WTC11 (cell line): ENCODE data around the gene ENTPD6. TPM values are rescaled to one million over a fixed set of nuclear protein-coding genes. Genes with fewer than 3 reads are reported as not detected.

Experiments
- ATAC-seq: fragments of 200-7000 bp; cut with Tn5 transposase; 2 replicates; pipeline ENCODE4 v1.10.0; 2021; ENCODE audit warnings: mild to moderate bottlenecking, moderate library complexity
- CTCF ChIA-PET: fragments of 300-600 bp; sonication (Branson Sonifier 250); formaldehyde crosslinking; loops from one replicate; lab custom pipeline; 2021; ENCODE audit warnings: antibody characterized with exemption; lab: Charles Lee
- POLR2A ChIA-PET: fragments of 350-600 bp; sonication (Branson Sonifier 250); formaldehyde crosslinking; loops from one replicate; lab custom pipeline; 2021; ENCODE audit warnings: antibody characterized with exemption; lab: Charles Lee
- DNase-seq: peaks from one replicate; pipeline ENCODE4 v3.0.0; 2021; ENCODE audit warnings: low spot score
- H3K27ac Mint-ChIP-seq: 2 replicates; pipeline ENCODE4 v1.8.0; 2021; ENCODE audit warnings: mixed read lengths
- H3K27me3 Mint-ChIP-seq: 2 replicates; pipeline ENCODE4 v1.8.0; 2021; ENCODE audit warnings: low read depth, mild to moderate bottlenecking, moderate library complexity, mixed read lengths
- H3K36me3 Mint-ChIP-seq: 2 replicates; pipeline ENCODE4 v1.8.0; 2021; ENCODE audit warnings: mixed read lengths
- H3K4me1 Mint-ChIP-seq: 2 replicates; pipeline ENCODE4 v1.8.0; 2022; ENCODE audit warnings: mixed read lengths
- H3K4me3 Mint-ChIP-seq: 2 replicates; pipeline ENCODE4 v1.8.0; 2021; ENCODE audit warnings: mild to moderate bottlenecking, moderate library complexity, mixed read lengths
- H3K9me3 Mint-ChIP-seq: 2 replicates; pipeline ENCODE4 v1.8.0; 2021; ENCODE audit warnings: mixed read lengths
- ELF4 ChIP-seq: sonication (generic); formaldehyde crosslinking; IDR thresholded peaks from 2 replicates; pipeline ENCODE4 v1.8.1; 2022; ENCODE audit warnings: low read depth, mild to moderate bottlenecking, moderate library complexity, missing genetic modification reagents
- GABPB1 ChIP-seq: sonication (generic); formaldehyde crosslinking; IDR thresholded peaks from 2 replicates; pipeline ENCODE4 v1.8.1; 2023; ENCODE audit warnings: mild to moderate bottlenecking, missing genetic modification reagents
- GRHL2 ChIP-seq: fragments of 250-450 bp; sonication (Bioruptor Pico); IDR thresholded peaks from 2 replicates; pipeline ENCODE4 v1.8.0; 2022; ENCODE audit warnings: mild to moderate bottlenecking, moderate library complexity; ENCODE audit not compliant: insufficient replicate concordance, severe bottlenecking
- NFE2L1 ChIP-seq: sonication (generic); formaldehyde crosslinking; IDR thresholded peaks from 2 replicates; pipeline ENCODE4 v1.8.1; 2023; ENCODE audit warnings: missing genetic modification reagents
- RORB ChIP-seq: fragments of 250-450 bp; sonication (Bioruptor Pico); IDR thresholded peaks from 2 replicates; pipeline ENCODE4 v1.9.0; 2021; ENCODE audit warnings: mild to moderate bottlenecking
- TCF7 ChIP-seq: sonication (generic); formaldehyde crosslinking; IDR thresholded peaks from 2 replicates; pipeline ENCODE4 v1.8.0; 2022; ENCODE audit warnings: mild to moderate bottlenecking, low read depth, missing genetic modification reagents, moderate library complexity
- ZNF138 ChIP-seq: sonication (generic); formaldehyde crosslinking; conservative IDR thresholded peaks from 2 replicates; pipeline ENCODE4 v1.8.1; 2022; ENCODE audit warnings: mild to moderate bottlenecking, moderate library complexity, missing genetic modification reagents
- ZNF416 ChIP-seq: fragments of 250-450 bp; sonication (Bioruptor Pico); IDR thresholded peaks from 2 replicates; pipeline ENCODE4 v1.9.0; 2021; ENCODE audit warnings: mild to moderate bottlenecking, inconsistent platforms
- total RNA-seq: library from RNA; stranded (reverse); gene quantifications from 3 replicates; pipeline ENCODE4 v1.2.3, GENCODE V29; 2021
- TF ChIP-seq, protein P1 (sequence below): sonication (generic); formaldehyde crosslinking; IDR thresholded peaks from 2 replicates; pipeline ENCODE4 v1.8.1; 2022; ENCODE audit warnings: mild to moderate bottlenecking, missing genetic modification reagents, moderate library complexity, borderline replicate concordance
- TF ChIP-seq, protein P2 (sequence below): sonication (generic); formaldehyde crosslinking; IDR thresholded peaks from 2 replicates; pipeline ENCODE4 v1.8.1; 2023; ENCODE audit warnings: mild to moderate bottlenecking, missing genetic modification reagents, moderate library complexity
- TF ChIP-seq, protein P3 (sequence below): sonication (generic); formaldehyde crosslinking; IDR thresholded peaks from 2 replicates; pipeline ENCODE4 v1.8.1; 2023; ENCODE audit warnings: mild to moderate bottlenecking, missing genetic modification reagents
- TF ChIP-seq, protein P4 (sequence below): fragments of 250-450 bp; sonication (Bioruptor Pico); conservative IDR thresholded peaks from 2 replicates; pipeline ENCODE4 v1.9.0; 2021; ENCODE audit warnings: mild to moderate bottlenecking
- TF ChIP-seq, protein P5 (sequence below): sonication (generic); formaldehyde crosslinking; IDR thresholded peaks from 2 replicates; pipeline ENCODE4 v1.8.0; 2023; ENCODE audit warnings: missing genetic modification reagents, mild to moderate bottlenecking, borderline replicate concordance
- TF ChIP-seq, protein P6 (sequence below): fragments of 250-450 bp; sonication (Bioruptor Pico); IDR thresholded peaks from 2 replicates; pipeline ENCODE4 v1.9.0; 2021; ENCODE audit warnings: mild to moderate bottlenecking
- TF ChIP-seq, protein P7 (sequence below): sonication (generic); formaldehyde crosslinking; IDR thresholded peaks from 2 replicates; pipeline ENCODE4 v1.8.0; 2023; ENCODE audit warnings: mild to moderate bottlenecking, missing genetic modification reagents

Gene ENTPD6
- total RNA-seq, 1 experiment from 2014 or later: 56.9 TPM

DNA sequence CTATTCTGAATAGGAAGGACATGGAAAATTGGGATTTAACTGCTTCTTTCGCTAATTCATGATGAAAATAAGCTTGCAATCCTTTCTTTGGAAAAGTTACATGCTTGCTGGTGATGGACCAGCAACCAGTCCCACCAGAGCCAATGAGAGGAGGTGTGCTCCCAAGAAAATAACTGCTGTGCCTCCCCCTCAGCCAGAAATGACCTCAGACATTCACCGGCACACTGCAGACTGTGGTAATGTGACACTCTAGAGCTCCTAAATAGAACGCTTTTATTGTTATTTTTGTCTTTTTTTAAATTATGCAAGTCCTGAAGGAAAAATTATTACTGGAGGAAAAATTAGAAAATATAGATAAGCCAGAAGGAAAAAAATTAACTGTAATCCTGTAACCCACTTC, 55.0 kb downstream of the ENTPD6 start (continued):
- TF ChIP-seq, protein P1, sequence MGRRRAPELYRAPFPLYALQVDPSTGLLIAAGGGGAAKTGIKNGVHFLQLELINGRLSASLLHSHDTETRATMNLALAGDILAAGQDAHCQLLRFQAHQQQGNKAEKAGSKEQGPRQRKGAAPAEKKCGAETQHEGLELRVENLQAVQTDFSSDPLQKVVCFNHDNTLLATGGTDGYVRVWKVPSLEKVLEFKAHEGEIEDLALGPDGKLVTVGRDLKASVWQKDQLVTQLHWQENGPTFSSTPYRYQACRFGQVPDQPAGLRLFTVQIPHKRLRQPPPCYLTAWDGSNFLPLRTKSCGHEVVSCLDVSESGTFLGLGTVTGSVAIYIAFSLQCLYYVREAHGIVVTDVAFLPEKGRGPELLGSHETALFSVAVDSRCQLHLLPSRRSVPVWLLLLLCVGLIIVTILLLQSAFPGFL: no peak
- no peak for TF ChIP-seq TCF7 (CRISPR knock-in tag)
- TF ChIP-seq, protein P2, sequence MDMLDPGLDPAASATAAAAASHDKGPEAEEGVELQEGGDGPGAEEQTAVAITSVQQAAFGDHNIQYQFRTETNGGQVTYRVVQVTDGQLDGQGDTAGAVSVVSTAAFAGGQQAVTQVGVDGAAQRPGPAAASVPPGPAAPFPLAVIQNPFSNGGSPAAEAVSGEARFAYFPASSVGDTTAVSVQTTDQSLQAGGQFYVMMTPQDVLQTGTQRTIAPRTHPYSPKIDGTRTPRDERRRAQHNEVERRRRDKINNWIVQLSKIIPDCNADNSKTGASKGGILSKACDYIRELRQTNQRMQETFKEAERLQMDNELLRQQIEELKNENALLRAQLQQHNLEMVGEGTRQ (CRISPR knock-in tag): no peak

DNA sequence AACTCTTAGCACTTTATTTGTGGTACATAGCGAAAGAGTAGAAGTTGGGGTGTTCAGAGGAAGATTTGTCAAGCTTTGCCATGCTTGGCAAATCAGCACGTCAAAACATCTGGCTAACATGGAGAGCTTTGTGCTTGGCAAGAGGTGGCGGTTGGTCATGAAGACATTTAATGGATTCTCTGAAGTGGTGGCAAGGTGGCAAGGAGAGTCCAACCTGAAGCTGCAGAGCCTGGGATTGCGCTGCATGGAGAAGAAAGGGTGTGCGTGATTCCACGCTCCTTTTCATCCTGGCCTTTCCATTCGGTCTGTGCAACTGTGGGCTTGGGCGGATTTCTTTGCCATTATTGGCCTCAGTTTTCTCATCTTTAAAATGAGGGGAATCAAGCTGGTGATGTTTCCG, 55.5 kb downstream of the ENTPD6 start:
- DNase-seq (no peak), ATAC-seq (no peak)
- Mint-ChIP-seq H3K36me3 (peaks cover 7% of the 10 kb centered on the region; the same call in 1 of the 2 replicates), H3K4me1 (peaks cover 33% of the 10 kb centered on the region), H3K9me3 (no peaks in the 10 kb centered on the region), H3K27me3 (peaks cover 9% of the 10 kb centered on the region), H3K4me3 (no peak overlapping the region), H3K27ac (no peak overlapping the region; the same call in 1 of the 2 replicates)
- no peak for TF ChIP-seq GRHL2 (CRISPR knock-in tag)
- TF ChIP-seq ZNF138 (CRISPR knock-in tag): no peak
- no peak for TF ChIP-seq RORB (CRISPR knock-in tag)
- TF ChIP-seq NFE2L1 (CRISPR knock-in tag): no peak
- TF ChIP-seq GABPB1 (CRISPR knock-in tag): no peak
- TF ChIP-seq ELF4 (CRISPR knock-in tag): no peak
- TF ChIP-seq, protein P3, sequence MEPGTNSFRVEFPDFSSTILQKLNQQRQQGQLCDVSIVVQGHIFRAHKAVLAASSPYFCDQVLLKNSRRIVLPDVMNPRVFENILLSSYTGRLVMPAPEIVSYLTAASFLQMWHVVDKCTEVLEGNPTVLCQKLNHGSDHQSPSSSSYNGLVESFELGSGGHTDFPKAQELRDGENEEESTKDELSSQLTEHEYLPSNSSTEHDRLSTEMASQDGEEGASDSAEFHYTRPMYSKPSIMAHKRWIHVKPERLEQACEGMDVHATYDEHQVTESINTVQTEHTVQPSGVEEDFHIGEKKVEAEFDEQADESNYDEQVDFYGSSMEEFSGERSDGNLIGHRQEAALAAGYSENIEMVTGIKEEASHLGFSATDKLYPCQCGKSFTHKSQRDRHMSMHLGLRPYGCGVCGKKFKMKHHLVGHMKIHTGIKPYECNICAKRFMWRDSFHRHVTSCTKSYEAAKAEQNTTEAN (CRISPR knock-in tag): no peak
- TF ChIP-seq, protein P4, sequence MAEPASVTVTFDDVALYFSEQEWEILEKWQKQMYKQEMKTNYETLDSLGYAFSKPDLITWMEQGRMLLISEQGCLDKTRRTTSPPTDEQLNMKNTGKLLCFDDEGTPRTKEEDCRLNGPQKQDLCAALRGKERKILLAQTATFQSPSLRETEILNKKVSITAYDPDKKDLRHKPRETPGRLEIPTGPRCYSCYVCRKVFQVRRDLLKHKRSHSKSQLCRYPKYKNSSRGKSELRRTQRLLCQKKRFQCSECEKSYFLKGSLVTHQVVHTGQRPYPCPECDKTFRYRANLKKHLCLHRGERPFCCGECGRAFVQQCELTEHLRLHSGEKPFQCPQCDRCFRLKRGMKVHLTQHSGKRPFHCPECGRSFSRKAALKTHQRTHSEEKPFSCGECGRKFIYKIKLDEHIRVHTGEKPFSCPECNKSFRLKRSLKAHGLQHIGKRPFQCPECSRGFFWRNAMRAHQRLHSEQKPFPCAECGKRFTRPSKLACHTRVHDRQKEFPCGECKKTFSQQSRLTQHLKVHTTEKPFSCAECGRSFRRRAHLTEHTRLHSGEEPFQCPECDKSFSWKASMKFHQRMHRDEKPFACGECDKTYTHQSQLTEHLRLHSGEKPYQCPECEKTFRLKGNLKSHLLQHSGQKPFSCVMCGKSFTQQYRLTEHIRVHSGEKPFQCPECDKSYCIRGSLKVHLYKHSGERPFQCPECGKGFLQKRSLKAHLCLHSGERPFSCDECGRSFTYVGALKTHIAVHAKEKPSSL (CRISPR knock-in tag): no peak
- TF ChIP-seq, protein P5, sequence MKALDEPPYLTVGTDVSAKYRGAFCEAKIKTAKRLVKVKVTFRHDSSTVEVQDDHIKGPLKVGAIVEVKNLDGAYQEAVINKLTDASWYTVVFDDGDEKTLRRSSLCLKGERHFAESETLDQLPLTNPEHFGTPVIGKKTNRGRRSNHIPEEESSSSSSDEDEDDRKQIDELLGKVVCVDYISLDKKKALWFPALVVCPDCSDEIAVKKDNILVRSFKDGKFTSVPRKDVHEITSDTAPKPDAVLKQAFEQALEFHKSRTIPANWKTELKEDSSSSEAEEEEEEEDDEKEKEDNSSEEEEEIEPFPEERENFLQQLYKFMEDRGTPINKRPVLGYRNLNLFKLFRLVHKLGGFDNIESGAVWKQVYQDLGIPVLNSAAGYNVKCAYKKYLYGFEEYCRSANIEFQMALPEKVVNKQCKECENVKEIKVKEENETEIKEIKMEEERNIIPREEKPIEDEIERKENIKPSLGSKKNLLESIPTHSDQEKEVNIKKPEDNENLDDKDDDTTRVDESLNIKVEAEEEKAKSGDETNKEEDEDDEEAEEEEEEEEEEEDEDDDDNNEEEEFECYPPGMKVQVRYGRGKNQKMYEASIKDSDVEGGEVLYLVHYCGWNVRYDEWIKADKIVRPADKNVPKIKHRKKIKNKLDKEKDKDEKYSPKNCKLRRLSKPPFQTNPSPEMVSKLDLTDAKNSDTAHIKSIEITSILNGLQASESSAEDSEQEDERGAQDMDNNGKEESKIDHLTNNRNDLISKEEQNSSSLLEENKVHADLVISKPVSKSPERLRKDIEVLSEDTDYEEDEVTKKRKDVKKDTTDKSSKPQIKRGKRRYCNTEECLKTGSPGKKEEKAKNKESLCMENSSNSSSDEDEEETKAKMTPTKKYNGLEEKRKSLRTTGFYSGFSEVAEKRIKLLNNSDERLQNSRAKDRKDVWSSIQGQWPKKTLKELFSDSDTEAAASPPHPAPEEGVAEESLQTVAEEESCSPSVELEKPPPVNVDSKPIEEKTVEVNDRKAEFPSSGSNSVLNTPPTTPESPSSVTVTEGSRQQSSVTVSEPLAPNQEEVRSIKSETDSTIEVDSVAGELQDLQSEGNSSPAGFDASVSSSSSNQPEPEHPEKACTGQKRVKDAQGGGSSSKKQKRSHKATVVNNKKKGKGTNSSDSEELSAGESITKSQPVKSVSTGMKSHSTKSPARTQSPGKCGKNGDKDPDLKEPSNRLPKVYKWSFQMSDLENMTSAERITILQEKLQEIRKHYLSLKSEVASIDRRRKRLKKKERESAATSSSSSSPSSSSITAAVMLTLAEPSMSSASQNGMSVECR (CRISPR knock-in tag): no peak
- TF ChIP-seq, protein P6, sequence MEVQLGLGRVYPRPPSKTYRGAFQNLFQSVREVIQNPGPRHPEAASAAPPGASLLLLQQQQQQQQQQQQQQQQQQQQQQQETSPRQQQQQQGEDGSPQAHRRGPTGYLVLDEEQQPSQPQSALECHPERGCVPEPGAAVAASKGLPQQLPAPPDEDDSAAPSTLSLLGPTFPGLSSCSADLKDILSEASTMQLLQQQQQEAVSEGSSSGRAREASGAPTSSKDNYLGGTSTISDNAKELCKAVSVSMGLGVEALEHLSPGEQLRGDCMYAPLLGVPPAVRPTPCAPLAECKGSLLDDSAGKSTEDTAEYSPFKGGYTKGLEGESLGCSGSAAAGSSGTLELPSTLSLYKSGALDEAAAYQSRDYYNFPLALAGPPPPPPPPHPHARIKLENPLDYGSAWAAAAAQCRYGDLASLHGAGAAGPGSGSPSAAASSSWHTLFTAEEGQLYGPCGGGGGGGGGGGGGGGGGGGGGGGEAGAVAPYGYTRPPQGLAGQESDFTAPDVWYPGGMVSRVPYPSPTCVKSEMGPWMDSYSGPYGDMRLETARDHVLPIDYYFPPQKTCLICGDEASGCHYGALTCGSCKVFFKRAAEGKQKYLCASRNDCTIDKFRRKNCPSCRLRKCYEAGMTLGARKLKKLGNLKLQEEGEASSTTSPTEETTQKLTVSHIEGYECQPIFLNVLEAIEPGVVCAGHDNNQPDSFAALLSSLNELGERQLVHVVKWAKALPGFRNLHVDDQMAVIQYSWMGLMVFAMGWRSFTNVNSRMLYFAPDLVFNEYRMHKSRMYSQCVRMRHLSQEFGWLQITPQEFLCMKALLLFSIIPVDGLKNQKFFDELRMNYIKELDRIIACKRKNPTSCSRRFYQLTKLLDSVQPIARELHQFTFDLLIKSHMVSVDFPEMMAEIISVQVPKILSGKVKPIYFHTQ (CRISPR knock-in tag): no peak
- no peak for TF ChIP-seq ZNF416 (CRISPR knock-in tag)
- TF ChIP-seq, protein P7, sequence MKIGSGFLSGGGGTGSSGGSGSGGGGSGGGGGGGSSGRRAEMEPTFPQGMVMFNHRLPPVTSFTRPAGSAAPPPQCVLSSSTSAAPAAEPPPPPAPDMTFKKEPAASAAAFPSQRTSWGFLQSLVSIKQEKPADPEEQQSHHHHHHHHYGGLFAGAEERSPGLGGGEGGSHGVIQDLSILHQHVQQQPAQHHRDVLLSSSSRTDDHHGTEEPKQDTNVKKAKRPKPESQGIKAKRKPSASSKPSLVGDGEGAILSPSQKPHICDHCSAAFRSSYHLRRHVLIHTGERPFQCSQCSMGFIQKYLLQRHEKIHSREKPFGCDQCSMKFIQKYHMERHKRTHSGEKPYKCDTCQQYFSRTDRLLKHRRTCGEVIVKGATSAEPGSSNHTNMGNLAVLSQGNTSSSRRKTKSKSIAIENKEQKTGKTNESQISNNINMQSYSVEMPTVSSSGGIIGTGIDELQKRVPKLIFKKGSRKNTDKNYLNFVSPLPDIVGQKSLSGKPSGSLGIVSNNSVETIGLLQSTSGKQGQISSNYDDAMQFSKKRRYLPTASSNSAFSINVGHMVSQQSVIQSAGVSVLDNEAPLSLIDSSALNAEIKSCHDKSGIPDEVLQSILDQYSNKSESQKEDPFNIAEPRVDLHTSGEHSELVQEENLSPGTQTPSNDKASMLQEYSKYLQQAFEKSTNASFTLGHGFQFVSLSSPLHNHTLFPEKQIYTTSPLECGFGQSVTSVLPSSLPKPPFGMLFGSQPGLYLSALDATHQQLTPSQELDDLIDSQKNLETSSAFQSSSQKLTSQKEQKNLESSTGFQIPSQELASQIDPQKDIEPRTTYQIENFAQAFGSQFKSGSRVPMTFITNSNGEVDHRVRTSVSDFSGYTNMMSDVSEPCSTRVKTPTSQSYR (CRISPR knock-in tag): no peak
- TF ChIP-seq, all 79 proteins: peak for 0
- CTCF ChIA-PET: interaction anchor here (1.8 kb wide), 1 partner anchor 45 kb away, joined by 5 read pairs; no protein-coding TSS in a partner anchor
- POLR2A ChIA-PET: no interaction called here
